Measurements from ENCODE around the gene EEFSEC.

EEFSEC gene

GRCh38 chr3:128353361-128353965, 200.2 kb downstream of the EEFSEC start:
- DNase-seq (ENCODE audit: low read depth, low spot score), result no peak
- H3K4me3 ChIP-seq (ENCODE audit: low read length), result no peak overlapping the region

GRCh38 chr3:128353991-128354687, 200.9 kb downstream of the EEFSEC start:
- no peak for DNase-seq (ENCODE audit: low read depth, low spot score)
- no peak overlapping the region for H3K4me3 ChIP-seq (ENCODE audit: low read length)

- no peak for DNase-seq (ENCODE audit: low read depth, low spot score)
These were observed 201.7 kb downstream of the EEFSEC start for GRCh38 chr3:128354788-128355542.

GRCh38 chr3:128355543-128355919, 202.2 kb downstream of the EEFSEC start:
- no peak for DNase-seq (ENCODE audit: low read depth, low spot score)
- H3K4me3 ChIP-seq (ENCODE audit: low read length), result no peak overlapping the region

More at GRCh38 chr3:128354788-128355542, 201.7 kb downstream of the EEFSEC start:
- no peak overlapping the region for H3K4me3 ChIP-seq (ENCODE audit: low read length)

GRCh38 chr3:128356822-128357221, 203.5 kb downstream of the EEFSEC start:
- H3K4me3 ChIP-seq (ENCODE audit: low read length), result no peak overlapping the region
- DNase-seq (ENCODE audit: low read depth, low spot score), result no peak

- no peak for DNase-seq (ENCODE audit: low read depth, low spot score)
- no peak overlapping the region for H3K4me3 ChIP-seq (ENCODE audit: low read length)
These were observed 204.3 kb downstream of the EEFSEC start for GRCh38 chr3:128357538-128357937.

- H3K4me3 ChIP-seq (ENCODE audit: low read length), result no peak overlapping the region
- DNase-seq (ENCODE audit: low read depth, low spot score), result no peak
These were observed 205.0 kb downstream of the EEFSEC start for GRCh38 chr3:128358156-128358895.

GRCh38 chr3:128359060-128359664, 205.9 kb downstream of the EEFSEC start:
- no peak overlapping the region for H3K4me3 ChIP-seq (ENCODE audit: low read length)
- no peak for DNase-seq (ENCODE audit: low read depth, low spot score)

GRCh38 chr3:128359846-128360642, 206.8 kb downstream of the EEFSEC start:
- no peak overlapping the region for H3K4me3 ChIP-seq (ENCODE audit: low read length)

GRCh38 chr3:128360705-128361271, 207.5 kb downstream of the EEFSEC start:
- H3K4me3 ChIP-seq (ENCODE audit: low read length), result no peak overlapping the region
- DNase-seq (ENCODE audit: low read depth, low spot score), result no peak

More at GRCh38 chr3:128359846-128360642, 206.8 kb downstream of the EEFSEC start:
- no peak for DNase-seq (ENCODE audit: low read depth, low spot score)

- no peak for DNase-seq (ENCODE audit: low read depth, low spot score)
These were observed 209.0 kb downstream of the EEFSEC start for GRCh38 chr3:128362026-128362965.

GRCh38 chr3:128364291-128364690, 211.0 kb downstream of the EEFSEC start:
- no peak overlapping the region for H3K4me3 ChIP-seq (ENCODE audit: low read length)
- no peak for DNase-seq (ENCODE audit: low read depth, low spot score)

More at GRCh38 chr3:128362026-128362965, 209.0 kb downstream of the EEFSEC start:
- no peak overlapping the region for H3K4me3 ChIP-seq (ENCODE audit: low read length)

- no peak overlapping the region for H3K4me3 ChIP-seq (ENCODE audit: low read length)
- no peak for DNase-seq (ENCODE audit: low read depth, low spot score)
These were observed 211.6 kb downstream of the EEFSEC start for GRCh38 chr3:128364808-128365360.

GRCh38 chr3:128366136-128366535, 212.9 kb downstream of the EEFSEC start:
- no peak for DNase-seq (ENCODE audit: low read depth, low spot score)
- no peak overlapping the region for H3K4me3 ChIP-seq (ENCODE audit: low read length)

- no peak overlapping the region for H3K4me3 ChIP-seq (ENCODE audit: low read length)
- peak; percentile 3 for DNase-seq (ENCODE audit: low read depth, low spot score)
These were observed 213.4 kb downstream of the EEFSEC start for GRCh38 chr3:128366652-128367051.

GRCh38 chr3:128367221-128367620, 213.9 kb downstream of the EEFSEC start:
- no peak overlapping the region for H3K4me3 ChIP-seq (ENCODE audit: low read length)
- peak; percentile 7 for DNase-seq (ENCODE audit: low read depth, low spot score)

- no peak for DNase-seq (ENCODE audit: low read depth, low spot score)
- H3K4me3 ChIP-seq (ENCODE audit: low read length), result no peak overlapping the region
These were observed 214.5 kb downstream of the EEFSEC start for GRCh38 chr3:128367761-128368160.
